Mesodermal cell (in vitro differentiated cells): ENCODE results near the gene CNOT10.
A peak's percentile ranks its signal among the peaks of the same experiment; 100 is the strongest.
"Not testable (repeated sequence)": the region's sequence is repeated elsewhere in the genome, so short reads cannot be mapped to it uniquely, and the experiment has no call there.

Experiments used
- H3K27ac ChIP-seq: 2 replicates; pipeline ENCODE4 v1.7.0; 2013; ENCODE audit warnings: mild to moderate bottlenecking, low read depth, low read length, moderate library complexity; ENCODE audit not compliant: severe bottlenecking
- H3K36me3 ChIP-seq: 2 replicates; pipeline ENCODE4 v1.7.1; 2013; ENCODE audit warnings: mild to moderate bottlenecking, low read length, moderate library complexity; ENCODE audit not compliant: control insufficient read depth, insufficient read depth
- H3K4me1 ChIP-seq: one replicate; pipeline ENCODE4 v1.7.1; 2013; ENCODE audit warnings: mild to moderate bottlenecking, low read length; ENCODE audit not compliant: insufficient read depth, control insufficient read depth, poor library complexity, severe bottlenecking
- H3K4me3 ChIP-seq: 2 replicates; pipeline ENCODE4 v1.7.0; 2013; ENCODE audit warnings: low read length, control low read depth, mild to moderate bottlenecking; ENCODE audit not compliant: insufficient read depth, poor library complexity, severe bottlenecking; ENCODE audit errors: extremely low read depth
- H3K9me3 ChIP-seq: 2 replicates; pipeline ENCODE4 v1.7.1; 2013; ENCODE audit warnings: mild to moderate bottlenecking, low read length, moderate library complexity; ENCODE audit not compliant: control insufficient read depth
- WGBS, 2 experiments: methylation state at CpG; one replicate each; pipeline ENCODE4 v1.1.5; 2013; ENCODE audit warnings: missing lambda C conversion rate in 2 of 2; ENCODE audit not compliant: insufficient coverage in 2 of 2; 5-methylcytosine and 5-hydroxymethylcytosine counted together

CNOT10 gene

GRCh38 chr3:32713181-32713580 lies 28.2 kb downstream of the CNOT10 start:
- no peaks in the 10 kb centered on the region for H3K9me3 ChIP-seq
- peaks cover 65% of the 10 kb centered on the region for H3K36me3 ChIP-seq
- no peak overlapping the region for H3K4me3 ChIP-seq
- H3K4me1 ChIP-seq, result no peaks in the 10 kb centered on the region
- H3K27ac ChIP-seq, result no peak overlapping the region

- H3K4me1 ChIP-seq, result no peaks in the 10 kb centered on the region
- no peak overlapping the region for H3K27ac ChIP-seq
- no peaks in the 10 kb centered on the region for H3K9me3 ChIP-seq
- 88% methylated on average over 4 to 5 of the region's 5 CpGs for WGBS, 2 experiments
- H3K4me3 ChIP-seq, result no peak overlapping the region
- peaks cover 50% of the 10 kb centered on the region for H3K36me3 ChIP-seq
Measured at GRCh38 chr3:32719335-32719734, 34.3 kb downstream of the CNOT10 start.

- H3K4me3 ChIP-seq, result no peak overlapping the region
- no peak overlapping the region for H3K27ac ChIP-seq
- no peaks in the 10 kb centered on the region for H3K9me3 ChIP-seq
- 100% methylated on average over 2 of the region's 5 CpGs; no CpG with 5 or more reads in 1 of the 2 experiments for WGBS, 2 experiments
- H3K36me3 ChIP-seq, result peaks cover 50% of the 10 kb centered on the region
- H3K4me1 ChIP-seq, result no peaks in the 10 kb centered on the region
Measured at GRCh38 chr3:32719931-32720330, 34.9 kb downstream of the CNOT10 start.

- no peak overlapping the region for H3K4me3 ChIP-seq
- H3K27ac ChIP-seq, result no peak overlapping the region
- no peaks in the 10 kb centered on the region for H3K9me3 ChIP-seq
- H3K36me3 ChIP-seq, result peaks cover 52% of the 10 kb centered on the region
- H3K4me1 ChIP-seq, result no peaks in the 10 kb centered on the region
Measured at GRCh38 chr3:32725721-32726120, 40.7 kb downstream of the CNOT10 start.

- Histone ChIP-seq H3K9me3 (no peaks in the 10 kb centered on the region), H3K36me3 (peaks cover 44% of the 10 kb centered on the region), H3K4me1 (no peaks in the 10 kb centered on the region), H3K27ac (no peak overlapping the region), H3K4me3 (no peak overlapping the region)
Measured at GRCh38 chr3:32733631-32734229, 48.7 kb downstream of the CNOT10 start.

GRCh38 chr3:32734756-32735155 lies 49.8 kb downstream of the CNOT10 start:
- Histone ChIP-seq H3K27ac (no peak overlapping the region), H3K4me3 (no peak overlapping the region), H3K36me3 (peaks cover 47% of the 10 kb centered on the region), H3K4me1 (no peaks in the 10 kb centered on the region), H3K9me3 (no peaks in the 10 kb centered on the region)
- WGBS, 2 experiments, result 83 to 93% methylated on average over 2 to 3 of the region's 3 CpGs

- 97 to 100% methylated on average over 3 of the region's 6 CpGs for WGBS, 2 experiments
- H3K36me3 ChIP-seq, result peaks cover 35% of the 10 kb centered on the region
Measured at GRCh38 chr3:32743470-32743869, 58.5 kb downstream of the CNOT10 start.

GRCh38 chr3:32743934-32744333 lies 58.9 kb downstream of the CNOT10 start:
- no peak overlapping the region for H3K27ac ChIP-seq
- no peaks in the 10 kb centered on the region for H3K4me1 ChIP-seq
- peaks cover 6% of the 10 kb centered on the region for H3K9me3 ChIP-seq
- no peak overlapping the region for H3K4me3 ChIP-seq
- 100% methylated on average over 2 of the region's 2 CpGs for WGBS, 2 experiments
- peaks cover 38% of the 10 kb centered on the region for H3K36me3 ChIP-seq

More at GRCh38 chr3:32743470-32743869, 58.5 kb downstream of the CNOT10 start:
- not testable (repeated sequence) for H3K9me3 ChIP-seq, H3K4me1 ChIP-seq, H3K27ac ChIP-seq, H3K4me3 ChIP-seq

- H3K4me3 ChIP-seq, result no peak overlapping the region
- no peaks in the 10 kb centered on the region for H3K4me1 ChIP-seq
- no peaks in the 10 kb centered on the region for H3K9me3 ChIP-seq
- no peak overlapping the region for H3K27ac ChIP-seq
- peaks cover 28% of the 10 kb centered on the region for H3K36me3 ChIP-seq
- WGBS, 2 experiments, result no CpG with 5 or more reads among the region's 1 CpG
Measured at GRCh38 chr3:32751377-32751776, 66.4 kb downstream of the CNOT10 start.

- 95 to 100% methylated on average over 2 to 3 of the region's 3 CpGs for WGBS, 2 experiments
- Histone ChIP-seq H3K4me1 (no peaks in the 10 kb centered on the region), H3K36me3 (peaks cover 35% of the 10 kb centered on the region), H3K4me3 (no peak overlapping the region), H3K9me3 (no peaks in the 10 kb centered on the region), H3K27ac (no peak overlapping the region)
Measured at GRCh38 chr3:32755761-32756160, 70.8 kb downstream of the CNOT10 start.

- 86 to 100% methylated on average over 1 of the region's 2 CpGs for WGBS, 2 experiments
- H3K4me3 ChIP-seq, result no peak overlapping the region
- peaks cover 39% of the 10 kb centered on the region for H3K36me3 ChIP-seq
- H3K27ac ChIP-seq, result peak overlapping the region; percentile 13
- no peaks in the 10 kb centered on the region for H3K4me1 ChIP-seq
- no peaks in the 10 kb centered on the region for H3K9me3 ChIP-seq
Measured at GRCh38 chr3:32757618-32758374, 72.8 kb downstream of the CNOT10 start.
